ENCODE measurements around the gene IRAK2.
A peak's percentile ranks its signal among the peaks of the same experiment; 100 is the strongest.
"Not testable (repeated sequence)": the region's sequence is repeated elsewhere in the genome, so short reads cannot be mapped to it uniquely, and the experiment has no call there.

Gene IRAK2, protein sequence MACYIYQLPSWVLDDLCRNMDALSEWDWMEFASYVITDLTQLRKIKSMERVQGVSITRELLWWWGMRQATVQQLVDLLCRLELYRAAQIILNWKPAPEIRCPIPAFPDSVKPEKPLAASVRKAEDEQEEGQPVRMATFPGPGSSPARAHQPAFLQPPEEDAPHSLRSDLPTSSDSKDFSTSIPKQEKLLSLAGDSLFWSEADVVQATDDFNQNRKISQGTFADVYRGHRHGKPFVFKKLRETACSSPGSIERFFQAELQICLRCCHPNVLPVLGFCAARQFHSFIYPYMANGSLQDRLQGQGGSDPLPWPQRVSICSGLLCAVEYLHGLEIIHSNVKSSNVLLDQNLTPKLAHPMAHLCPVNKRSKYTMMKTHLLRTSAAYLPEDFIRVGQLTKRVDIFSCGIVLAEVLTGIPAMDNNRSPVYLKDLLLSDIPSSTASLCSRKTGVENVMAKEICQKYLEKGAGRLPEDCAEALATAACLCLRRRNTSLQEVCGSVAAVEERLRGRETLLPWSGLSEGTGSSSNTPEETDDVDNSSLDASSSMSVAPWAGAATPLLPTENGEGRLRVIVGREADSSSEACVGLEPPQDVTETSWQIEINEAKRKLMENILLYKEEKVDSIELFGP

DNA sequence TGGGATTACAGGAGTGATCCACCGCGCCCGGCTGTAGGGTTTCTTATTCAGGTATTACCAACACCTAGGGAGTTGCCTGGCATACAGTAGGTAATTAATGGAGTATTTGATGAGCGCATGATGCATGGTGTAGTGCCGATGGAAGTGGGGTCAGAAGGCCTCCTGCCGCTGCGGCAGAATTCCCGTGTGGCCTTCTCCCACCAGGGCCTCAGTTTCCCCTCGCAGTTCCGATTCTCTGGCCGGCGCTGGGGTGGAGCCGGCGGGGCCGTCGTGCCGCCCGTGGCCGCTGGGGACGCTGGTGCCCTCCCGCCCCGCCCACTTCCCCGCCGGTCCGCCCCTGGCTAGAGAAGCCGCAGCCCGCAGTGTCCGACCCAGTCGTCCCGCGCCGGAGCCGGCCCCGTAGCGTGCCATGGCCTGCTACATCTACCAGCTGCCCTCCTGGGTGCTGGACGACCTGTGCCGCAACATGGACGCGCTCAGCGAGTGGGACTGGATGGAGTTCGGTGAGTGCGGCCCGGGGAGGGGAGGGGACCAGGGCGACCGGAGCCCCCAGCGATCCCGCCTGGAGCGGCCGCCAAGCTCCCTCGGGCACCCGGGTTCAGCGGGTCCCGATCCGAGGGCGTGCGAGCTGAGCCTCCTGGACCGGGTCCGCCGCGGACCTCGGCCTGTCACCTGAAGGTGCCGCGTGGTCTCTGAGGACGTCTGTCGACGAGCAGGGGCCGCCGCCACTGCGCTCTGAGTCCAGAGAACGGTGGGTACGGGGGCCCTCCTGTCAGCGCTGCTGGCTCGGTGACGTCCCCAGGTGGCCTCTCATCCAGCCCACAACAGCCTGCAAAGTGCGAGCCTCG is at the start of gene IRAK2:
Gene IRAK2 (plus strand): TSS at position 374 of the 848 bp plus-strand sequence. CDS start 36 bp downstream, at position 410.
- no peak for DNase-seq

DNA sequence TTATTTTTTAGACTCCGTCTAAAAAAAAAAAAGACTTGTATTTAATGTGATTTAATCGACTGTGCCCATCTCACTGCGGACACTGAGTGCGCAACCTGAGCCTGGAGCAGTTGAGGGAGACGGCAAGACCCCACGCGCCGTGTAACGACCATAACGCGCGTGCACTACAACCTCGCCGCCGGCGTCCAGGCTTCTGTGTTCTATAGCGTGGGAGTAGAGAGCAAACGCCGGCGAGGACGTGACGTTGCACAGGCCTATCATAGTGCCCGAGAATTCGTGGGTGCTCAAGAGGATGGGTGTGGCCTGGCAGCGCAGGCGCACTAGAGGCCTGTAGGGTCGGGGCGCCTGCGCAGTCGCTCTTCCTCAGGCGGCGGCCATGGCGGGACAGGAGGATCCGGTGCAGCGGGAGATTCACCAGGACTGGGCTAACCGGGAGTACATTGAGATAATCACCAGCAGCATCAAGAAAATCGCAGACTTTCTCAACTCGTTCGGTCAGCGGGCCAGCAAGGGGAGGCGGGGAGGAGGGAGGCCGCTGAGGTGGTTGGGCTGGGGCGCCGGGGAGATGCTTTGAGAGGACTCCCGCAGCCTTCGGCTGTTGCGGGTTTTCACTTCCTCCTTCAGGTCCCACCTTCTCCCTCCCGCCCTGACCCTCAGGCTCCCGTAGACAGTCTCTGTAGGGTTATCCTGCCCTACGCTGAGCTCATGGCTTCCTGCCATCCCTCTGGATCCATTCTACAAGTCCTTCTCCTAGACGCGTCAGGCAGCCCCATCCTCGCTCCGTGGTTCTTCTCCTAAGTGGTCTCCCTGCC is 49.2 kb upstream of the IRAK2 start, which contains the start of gene BRK1:
Gene BRK1 (plus strand): TSS at position 350 of the 812 bp plus-strand sequence. CDS start 27 bp downstream, at position 377.
- DNase-seq = peak; percentile 88 to 92

DNA sequence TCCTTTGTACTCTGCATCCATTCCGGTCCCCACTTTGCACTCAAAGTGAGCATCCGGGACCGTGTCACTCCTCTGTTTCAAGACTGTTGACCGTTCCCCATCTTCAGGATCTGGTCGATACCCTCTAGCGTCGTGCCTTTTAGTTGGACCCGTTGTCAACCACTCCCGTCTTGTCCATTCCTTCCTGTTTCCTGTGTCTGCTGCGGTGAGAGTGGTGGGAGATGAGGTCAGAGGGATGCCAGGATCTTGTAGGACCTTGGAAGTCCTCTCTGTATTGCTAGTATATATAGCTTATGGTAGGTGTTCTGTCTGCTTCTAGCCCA is 48.6 kb upstream of the IRAK2 start:
- DNase-seq = peak in 1 of 2 experiments; percentile 27

DNA sequence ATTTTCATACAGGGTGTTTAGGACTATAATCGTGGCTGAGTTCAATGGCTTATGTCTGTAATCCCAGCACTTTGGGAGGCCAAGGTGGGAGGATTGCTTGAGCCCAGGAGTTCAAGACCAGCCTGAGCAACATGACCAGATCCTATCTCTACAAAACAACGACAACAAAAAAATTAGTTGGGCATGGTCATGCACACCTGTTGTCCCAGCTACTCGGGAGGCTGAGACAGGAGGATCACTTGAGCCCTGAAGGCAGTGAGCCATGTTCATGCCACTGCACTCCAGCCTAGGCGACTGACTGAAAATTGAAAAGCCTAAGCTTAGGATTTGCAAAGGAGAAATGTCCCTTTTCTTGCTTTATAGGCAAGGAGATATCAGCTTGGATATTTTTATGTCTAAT is 47.8 kb upstream of the IRAK2 start:
- no peak for DNase-seq

DNA sequence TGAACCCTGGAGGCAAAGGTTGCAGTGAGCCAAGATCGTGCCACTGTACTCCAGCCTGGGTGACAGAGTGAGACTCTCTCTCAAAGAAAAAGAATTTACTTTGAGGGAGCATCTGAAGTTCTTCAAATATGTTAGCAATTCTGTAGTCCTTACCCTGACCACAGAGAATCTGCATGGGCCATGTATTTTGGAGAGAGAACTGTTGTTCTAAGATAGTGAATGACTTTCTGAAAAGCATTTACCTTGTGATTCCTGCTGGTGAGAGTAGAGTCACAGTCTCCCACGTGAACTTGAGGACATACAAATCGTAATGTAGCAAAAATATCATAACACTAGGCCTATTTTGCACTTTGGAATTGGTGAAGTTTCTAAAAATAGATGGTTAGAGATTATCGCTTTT is 45.3 kb upstream of the IRAK2 start:
- DNase-seq = no peak

DNA sequence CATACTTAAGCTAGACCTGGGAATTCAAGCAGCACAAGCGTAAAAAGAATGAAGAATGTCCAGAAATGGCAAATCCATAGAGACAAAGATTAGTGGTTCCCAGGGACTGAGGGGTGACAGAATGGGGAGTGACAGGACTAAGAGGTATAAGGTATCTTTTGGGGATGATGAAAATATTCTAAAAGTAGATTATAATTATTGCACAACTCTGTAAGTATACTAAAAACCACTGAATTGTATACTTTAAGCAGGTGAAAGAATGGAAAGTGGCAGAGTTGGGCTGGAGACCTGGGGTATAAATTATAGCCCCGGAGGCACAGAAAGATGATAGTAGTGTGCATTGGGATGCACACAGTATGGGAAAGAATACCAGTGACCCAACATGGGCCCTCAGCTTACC is 43.7 kb upstream of the IRAK2 start:
- DNase-seq = no peak

DNA sequence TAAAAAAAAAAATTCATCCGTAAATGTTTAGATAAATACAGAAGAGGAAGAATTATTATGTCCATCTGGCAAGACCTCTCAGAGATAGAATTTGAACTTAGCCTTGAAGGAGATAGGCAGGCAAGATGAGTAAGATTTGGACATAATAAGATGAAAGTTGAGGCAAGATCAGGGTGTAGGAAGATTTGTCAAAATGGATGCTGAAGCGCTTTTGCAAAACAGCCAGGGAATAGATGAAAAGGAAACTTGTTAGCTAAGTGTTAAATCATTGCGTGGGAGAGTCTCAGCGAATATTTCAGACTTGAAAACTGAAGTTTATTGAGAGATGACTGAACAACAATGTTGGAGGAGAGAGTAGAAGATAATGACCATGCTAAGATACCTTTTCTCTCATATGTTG is 42.0 kb upstream of the IRAK2 start:
- no peak for DNase-seq

DNA sequence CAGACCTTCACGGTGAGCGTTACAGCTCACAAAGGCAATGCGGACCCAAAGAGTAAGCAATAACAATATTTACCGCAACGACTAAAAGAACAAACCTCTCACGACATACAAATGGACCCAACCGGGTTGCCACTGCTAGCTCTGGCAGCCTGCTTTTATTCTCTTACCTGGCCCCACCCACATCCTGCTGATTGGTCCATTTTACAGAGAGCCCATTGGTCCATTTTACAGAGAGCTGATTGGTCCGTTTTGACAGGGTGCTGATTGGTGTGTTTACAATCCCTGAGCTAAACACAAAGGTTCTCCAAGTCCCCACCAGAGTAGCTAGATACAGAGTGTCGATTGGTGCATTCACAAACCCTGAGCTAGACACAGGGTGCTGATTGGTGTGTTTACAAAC is 28.8 kb upstream of the IRAK2 start:
- DNase-seq = not testable (repeated sequence)

DNA sequence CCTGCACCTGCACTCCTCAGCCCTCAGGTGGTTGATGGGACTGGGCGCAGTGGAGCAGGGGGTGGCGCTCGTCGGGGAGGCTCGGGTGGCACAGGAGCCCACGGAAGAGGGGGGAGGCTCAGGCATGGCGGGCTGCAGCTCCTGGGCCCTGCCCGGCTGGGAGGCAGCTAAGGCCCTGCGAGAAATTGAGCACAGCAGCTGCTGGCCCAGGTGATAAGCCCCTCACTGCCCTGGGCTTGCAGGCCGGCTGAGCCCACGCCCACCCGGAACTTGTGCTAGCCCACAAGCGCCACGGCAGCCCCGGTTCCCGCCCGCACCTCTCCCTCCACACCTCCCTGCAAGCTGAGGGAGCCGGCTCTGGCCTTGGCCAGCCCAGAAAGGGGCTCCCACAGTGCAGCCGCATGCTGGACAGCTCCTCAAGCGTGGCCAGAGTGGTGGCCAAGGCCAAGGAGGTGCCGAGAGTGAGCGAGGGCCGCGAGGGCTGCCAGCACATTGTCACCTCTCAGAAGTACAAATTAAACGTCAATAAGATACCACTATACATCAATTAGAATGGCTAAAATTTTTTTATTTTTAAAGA is 28.2 kb upstream of the IRAK2 start:
- DNase-seq = no peak

DNA sequence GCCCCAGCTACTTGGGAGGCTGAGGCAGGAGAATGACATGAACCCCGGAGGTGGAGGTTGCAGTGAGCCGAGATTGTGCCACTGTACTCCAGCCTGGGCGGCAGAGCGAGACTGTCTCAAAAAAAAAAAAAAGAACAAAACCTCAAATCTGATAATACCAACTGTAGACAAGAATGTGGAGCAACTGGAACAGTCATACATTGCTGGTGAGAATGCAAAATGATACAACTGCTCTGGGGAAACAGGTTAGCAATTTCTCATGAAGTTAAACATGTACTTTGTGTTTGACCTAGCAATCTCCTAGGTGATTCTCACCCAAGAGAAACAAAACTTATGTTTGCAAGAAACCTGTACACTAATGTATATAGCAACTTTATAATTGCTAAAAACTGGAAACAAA is 27.5 kb upstream of the IRAK2 start:
- DNase-seq = no peak

DNA sequence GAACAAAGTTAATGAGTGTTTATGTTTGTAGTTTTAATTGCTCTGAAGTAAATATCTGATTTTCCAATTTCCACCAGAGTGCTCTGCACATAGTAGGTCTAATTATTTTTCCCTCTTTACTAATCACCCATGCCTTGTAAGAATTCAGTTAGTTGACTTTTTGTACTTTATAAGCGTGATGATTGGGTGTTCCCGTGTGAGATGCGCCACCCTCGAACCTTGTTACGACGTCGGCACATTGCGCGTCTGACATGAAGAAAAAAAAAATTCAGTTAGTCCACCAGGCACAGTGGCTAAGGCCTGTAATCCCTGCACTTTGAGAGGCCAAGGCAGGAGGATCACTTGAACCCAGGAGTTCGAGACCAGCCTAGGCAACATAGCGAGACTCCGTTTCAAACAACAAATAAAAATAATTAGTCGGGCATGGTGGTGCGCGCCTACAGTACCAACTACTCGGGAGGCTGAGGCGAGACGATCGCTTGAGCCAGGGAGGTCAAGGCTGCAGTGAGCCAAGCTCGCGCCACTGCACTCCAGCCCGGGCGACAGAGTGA is 23.6 kb upstream of the IRAK2 start:
- no peak for DNase-seq

DNA sequence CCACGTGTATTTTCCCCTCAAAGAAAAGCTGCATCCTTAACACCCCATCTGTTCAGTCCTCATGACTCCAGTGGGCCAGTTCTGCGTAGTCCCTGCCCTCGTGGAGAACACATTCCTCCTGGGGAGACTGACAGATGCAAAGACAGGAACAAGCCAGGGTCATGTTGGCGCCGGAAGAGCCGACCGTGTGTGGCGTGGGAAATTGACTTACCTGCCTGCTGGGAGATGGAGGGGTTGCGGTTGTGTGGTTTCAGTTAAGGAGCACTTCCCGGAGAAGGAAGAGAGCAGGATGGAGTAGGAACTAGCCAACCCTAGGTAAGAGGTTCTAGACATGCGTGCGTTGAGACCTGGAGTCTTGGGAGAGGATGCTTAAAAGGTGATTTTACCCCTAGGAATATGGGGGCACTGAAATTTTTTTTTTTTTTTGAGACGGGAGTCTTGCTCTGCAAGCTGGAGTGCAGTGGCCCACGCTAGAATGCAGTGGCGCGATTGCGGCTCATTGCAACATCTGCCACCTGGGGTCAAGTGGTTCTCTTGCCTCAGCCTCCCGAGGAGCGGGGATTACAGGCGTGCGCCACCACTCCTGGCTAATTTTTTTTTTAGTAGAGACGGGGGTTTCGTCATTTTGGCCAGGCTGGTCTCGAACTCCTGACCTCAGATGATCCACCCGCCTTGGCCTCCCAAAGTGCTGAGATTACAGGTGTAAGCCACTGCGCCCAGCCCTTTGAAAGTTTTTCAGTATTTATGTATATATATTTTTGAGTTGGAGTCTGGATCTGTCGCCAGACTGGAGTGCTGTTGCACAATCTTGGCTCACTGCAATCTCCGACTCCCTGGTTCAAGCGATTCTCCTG is 21.8 kb upstream of the IRAK2 start:
- DNase-seq = peak; percentile 16 to 34

DNA sequence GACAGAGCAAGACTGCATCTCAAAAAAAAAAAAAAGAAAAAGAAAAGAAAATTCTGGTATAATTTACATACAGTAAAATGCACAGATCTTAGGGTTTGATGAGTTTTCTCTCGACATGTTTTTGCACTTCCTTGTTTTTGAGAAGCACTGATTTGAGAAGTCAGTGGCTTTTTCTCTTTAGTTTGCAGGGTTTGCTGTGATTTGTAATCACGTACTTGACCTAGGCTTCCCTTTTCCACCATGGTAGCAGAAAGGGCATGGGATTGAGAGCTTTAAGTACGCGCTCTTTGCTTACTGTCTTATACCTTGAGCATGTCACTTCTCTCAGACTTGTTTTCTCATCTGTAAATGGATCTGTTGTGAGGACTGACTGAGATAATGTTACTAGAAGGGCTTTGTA is 19.0 kb upstream of the IRAK2 start:
- no peak for DNase-seq

DNA sequence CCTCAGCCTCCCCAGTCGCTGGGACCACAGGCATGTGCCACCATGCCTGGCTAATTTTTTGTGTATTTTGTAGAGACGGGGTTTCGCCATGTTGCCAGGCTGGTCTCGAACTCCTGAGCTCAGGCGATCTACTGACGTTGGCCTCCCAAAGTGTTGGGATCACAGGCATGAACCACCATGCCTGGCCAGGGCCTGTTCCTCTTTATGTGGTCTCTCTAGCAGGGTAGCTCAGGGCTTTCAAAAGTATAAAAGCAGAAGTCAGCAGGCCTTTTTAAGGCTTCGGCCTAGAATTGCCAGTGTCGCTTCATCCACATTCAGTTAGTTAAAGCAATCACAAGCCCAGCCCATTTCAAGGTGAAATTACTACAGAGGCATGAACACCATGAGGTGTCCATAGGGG is 15.5 kb upstream of the IRAK2 start:
- DNase-seq = no peak

DNA sequence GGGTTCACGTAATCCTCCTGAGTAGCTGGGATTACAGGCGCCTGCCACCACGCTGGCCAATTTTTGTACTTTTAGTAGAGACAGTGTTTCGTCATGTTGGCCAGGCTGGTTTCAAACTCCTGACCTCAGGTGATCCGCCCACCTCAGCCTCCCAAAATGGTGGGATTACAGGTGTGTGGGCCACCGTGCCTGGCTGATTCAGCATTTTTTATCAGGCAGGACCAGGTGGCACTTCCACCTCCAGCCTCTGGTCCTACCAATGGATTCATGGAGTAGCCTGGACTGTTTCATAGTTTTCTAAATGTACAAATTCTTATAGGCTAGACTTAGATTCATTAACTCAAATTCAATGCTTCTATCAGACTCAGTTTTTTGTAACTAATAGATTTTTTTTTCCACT is 13.7 kb upstream of the IRAK2 start:
- DNase-seq = no peak

DNA sequence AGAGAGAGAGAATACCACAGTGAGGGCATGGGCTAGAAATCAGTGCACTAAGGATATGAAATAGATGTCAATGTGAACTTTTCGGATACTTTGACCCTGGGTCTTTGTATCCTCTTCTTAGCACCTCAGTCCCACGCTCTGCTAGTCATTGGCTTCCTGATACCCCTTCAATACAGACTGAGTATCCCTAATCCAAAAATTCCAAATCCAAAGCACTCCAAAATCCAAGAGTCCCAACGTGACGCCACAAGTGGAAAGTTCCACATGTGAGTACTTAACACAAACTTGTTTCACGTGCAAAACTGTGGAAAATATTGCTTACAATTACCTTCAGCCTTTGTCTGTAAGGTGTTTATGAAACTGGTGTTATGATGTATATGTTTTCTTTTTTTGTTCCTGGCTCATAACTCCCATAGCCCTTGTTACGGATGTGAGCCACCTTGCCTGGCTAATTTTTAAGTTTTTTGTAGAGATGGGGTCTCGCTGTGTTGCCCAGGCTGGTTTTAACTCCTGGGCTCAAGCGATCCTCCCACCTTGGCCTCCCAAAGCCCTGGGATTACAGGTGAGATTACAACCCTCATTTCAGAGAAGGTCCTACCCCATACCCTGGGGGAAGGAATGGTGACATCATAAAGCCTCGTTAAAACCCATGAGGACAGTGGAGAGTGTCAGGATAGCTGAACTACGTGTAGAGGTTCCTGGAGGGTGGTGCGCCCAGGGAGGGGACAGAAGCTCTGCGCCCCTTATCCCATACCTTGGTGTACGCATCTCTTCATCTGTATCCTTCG is 10.2 kb upstream of the IRAK2 start:
- no peak for DNase-seq

DNA sequence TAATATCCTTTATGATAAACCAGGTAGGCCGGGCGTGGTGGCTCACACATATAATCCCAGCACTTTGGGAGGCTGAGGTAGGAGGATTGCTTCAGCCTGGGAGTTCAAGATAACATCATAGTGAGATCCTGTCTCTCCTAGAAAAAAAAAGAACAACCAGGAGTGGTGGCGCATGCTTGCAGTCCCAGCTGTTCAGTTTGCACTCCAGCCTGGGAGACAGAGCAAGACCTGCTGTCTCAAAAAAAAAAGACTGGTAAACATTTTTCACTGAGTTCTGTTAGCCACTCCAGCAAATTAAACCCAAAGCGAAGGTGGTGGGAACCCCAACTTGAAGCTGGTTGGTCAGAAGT is 9.6 kb upstream of the IRAK2 start:
- no peak for DNase-seq

DNA sequence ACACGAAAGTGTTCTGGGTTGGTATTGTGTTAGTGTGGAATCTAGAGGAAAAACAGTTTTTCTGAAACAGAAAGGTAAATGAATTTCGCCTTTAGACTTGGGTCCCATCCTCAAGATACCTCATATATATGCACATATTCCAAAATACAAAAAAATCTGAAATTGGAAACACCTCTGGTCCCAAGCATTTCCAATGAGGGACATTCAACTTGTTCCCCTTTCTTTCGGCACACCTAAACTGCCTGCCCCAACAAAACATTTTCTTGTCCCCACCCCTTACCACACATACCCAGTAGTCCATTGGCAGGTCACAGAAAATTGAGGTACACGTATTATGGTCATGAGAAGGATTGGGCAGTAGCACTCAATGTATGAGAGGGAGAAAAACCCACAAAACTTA is 9.1 kb upstream of the IRAK2 start:
- no peak for DNase-seq

DNA sequence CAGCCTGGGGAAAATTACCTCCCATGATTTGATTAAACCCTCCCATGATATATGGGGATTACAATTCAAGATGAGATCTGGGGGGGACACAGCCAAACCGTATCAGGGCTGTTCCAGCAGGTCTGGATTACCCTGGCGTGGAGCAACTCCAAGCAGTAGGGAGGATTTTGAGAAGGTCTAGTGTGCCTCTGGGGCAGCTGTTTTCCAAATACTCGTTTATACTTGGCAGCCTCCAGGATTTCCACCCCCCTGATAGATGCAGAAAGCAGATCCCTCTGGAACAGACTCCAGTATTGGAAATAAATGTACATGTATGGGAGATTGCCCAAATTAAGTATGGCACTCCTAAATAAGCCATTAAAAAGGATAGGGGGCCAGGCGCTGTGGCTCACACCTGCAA is 7.7 kb upstream of the IRAK2 start:
- no peak for DNase-seq

DNA sequence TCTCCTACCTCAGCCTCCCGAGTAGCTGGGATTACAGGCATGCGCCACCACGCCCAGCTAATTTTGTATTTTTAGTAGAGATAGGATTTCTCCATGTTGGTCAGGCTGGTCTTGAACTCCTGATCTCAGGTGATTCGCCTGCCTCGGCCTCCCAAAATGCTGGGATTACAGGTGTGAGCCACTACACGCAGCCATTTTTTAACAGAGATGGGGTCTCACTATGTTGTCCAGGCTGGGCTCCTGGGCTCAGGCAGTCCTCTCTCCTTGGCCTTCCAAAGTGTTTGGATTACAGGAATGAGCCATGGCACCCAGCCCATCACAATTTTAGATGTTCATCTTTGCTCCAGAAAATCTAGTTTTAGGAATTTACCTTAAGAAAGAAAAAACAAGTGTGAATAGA is 6.2 kb upstream of the IRAK2 start:
- DNase-seq = not testable (repeated sequence)

Data from NCI-H2081 (cell line).